HG03432 (cell line): ENCODE measurements around the gene KMT2A.

ENCODE experiments used
- ATAC-seq: cut with Tn5 transposase; IDR thresholded peaks from one replicate; pipeline ENCODE4 v1.9.1; 2021; ENCODE audit warnings: mild to moderate bottlenecking, moderate library complexity; ENCODE audit not compliant: unreplicated experiment

Gene KMT2A

GRCh38 chr11:118574636-118575035, 138.3 kb downstream of the KMT2A start:
- ATAC-seq: no peak
